SK-N-SH (cell line): Measurements from ENCODE around the gene SLCO3A1. TPM values are rescaled to one million over a fixed set of nuclear protein-coding genes. Genes with fewer than 3 reads are reported as not detected.

ENCODE experiments used
- CTCF ChIA-PET: fragments of 300-600, 350-600 bp; formaldehyde crosslinking; extraction: SDS; loops from one replicate; lab custom pipeline; 2021; lab: Yijun Ruan, JAX
- POLR2A ChIA-PET: fragments of 350-600 bp; sonication (Branson Sonifier 250); formaldehyde crosslinking; extraction: SDS; loops from one replicate; lab custom pipeline; 2020; ENCODE audit warnings: antibody characterized with exemption, inconsistent platforms; lab: Yijun Ruan, JAX
- DNase-seq: peaks from one replicate; pipeline ENCODE4 v3.0.0; 2012
- H2AFZ ChIP-seq: fragments of 200-600 bp; sonication (generic); 2 replicates; pipeline ENCODE4 v1.8.1; 2016; ENCODE audit warnings: antibody characterized with exemption, mild to moderate bottlenecking, low read depth
- H3F3A ChIP-seq: fragments of 200-600 bp; sonication (generic); replicated peaks from 2 replicates; pipeline ENCODE3; 2016; ENCODE audit warnings: antibody characterized with exemption, mild to moderate bottlenecking; ENCODE audit not compliant: insufficient read depth
- H3K27ac ChIP-seq, 2 experiments: fragments of 200-500 bp in 1 of 2; fragments of 200-600 bp in 1 of 2; sonication (Bioruptor generic) in 1 of 2; sonication (generic), shearing (Covaris generic) in 1 of 2; 2 replicates each; pipeline versions ENCODE4 v1.5.1 to v1.6.1; 2014 to 2016; ENCODE audit warnings: low read depth in 2 of 2, inconsistent platforms in 1 of 2, low read length in 1 of 2, mild to moderate bottlenecking in 1 of 2, mixed read lengths in 1 of 2
- H3K27me3 ChIP-seq: fragments of 200-600 bp; sonication (generic), shearing (Covaris generic); 2 replicates; pipeline ENCODE4 v1.6.1; 2016; ENCODE audit warnings: mixed run types; ENCODE audit not compliant: insufficient read depth
- H3K36me3 ChIP-seq, 2 experiments: fragments of 200-500 bp in 1 of 2; fragments of 200-600 bp in 1 of 2; sonication (Bioruptor generic) in 1 of 2; sonication (generic) in 1 of 2; replicated peaks in 1 of 2; 2 replicates each; pipeline versions ENCODE3 to v1.5.1; 2014 to 2016; ENCODE audit warnings: low read length in 1 of 2, mild to moderate bottlenecking in 1 of 2; ENCODE audit not compliant: insufficient read depth in 2 of 2, control insufficient read depth in 1 of 2
- H3K4me1 ChIP-seq, 2 experiments: fragments of 200-500 bp in 1 of 2; fragments of 200-600 bp in 1 of 2; sonication (Bioruptor generic) in 1 of 2; sonication (generic), shearing (Covaris generic) in 1 of 2; 2 replicates each; pipeline versions ENCODE4 v1.5.1 to v1.6.1; 2014 to 2016; ENCODE audit warnings: low read depth in 1 of 2, low read length in 1 of 2, mixed run types in 1 of 2; ENCODE audit not compliant: insufficient read depth in 2 of 2, control insufficient read depth in 1 of 2
- H3K4me2 ChIP-seq: fragments of 200-600 bp; sonication (generic), shearing (Covaris generic); 2 replicates; pipeline ENCODE4 v1.6.1; 2017; ENCODE audit warnings: mixed run types
- H3K4me3 ChIP-seq, 2 experiments: fragments of 200-500 bp in 1 of 2; fragments of 200-600 bp in 1 of 2; sonication (Bioruptor generic) in 1 of 2; sonication (generic), shearing (Covaris generic) in 1 of 2; 2 replicates each; pipeline versions ENCODE4 v1.5.1 to v1.8.1; 2014 to 2016; ENCODE audit warnings: low read depth in 2 of 2, inconsistent platforms in 1 of 2, low read length in 1 of 2, mild to moderate bottlenecking in 1 of 2, mixed read lengths in 1 of 2, moderate library complexity in 1 of 2
- H3K79me2 ChIP-seq: fragments of 200-600 bp; sonication (generic); 2 replicates; pipeline ENCODE4 v1.8.1; 2017; ENCODE audit warnings: mild to moderate bottlenecking; ENCODE audit not compliant: insufficient read depth
- H3K9ac ChIP-seq: fragments of 200-600 bp; sonication (generic); 2 replicates; pipeline ENCODE4 v1.6.1; 2017; ENCODE audit warnings: mixed run types
- H3K9me2 ChIP-seq: fragments of 200-600 bp; sonication (generic); 2 replicates; pipeline ENCODE4 v1.6.1; 2017; ENCODE audit warnings: mixed run types
- H3K9me3 ChIP-seq: fragments of 200-600 bp; sonication (generic); 2 replicates; pipeline ENCODE4 v1.6.1; 2017; ENCODE audit warnings: mixed run types, mild to moderate bottlenecking, moderate library complexity
- H4K20me1 ChIP-seq: fragments of 200-600 bp; sonication (generic); 2 replicates; pipeline ENCODE4 v1.6.1; 2017; ENCODE audit warnings: mild to moderate bottlenecking, mixed run types; ENCODE audit not compliant: insufficient read depth
- CHD2 ChIP-seq: fragments of 150-350 bp; IDR thresholded peaks from 2 replicates; pipeline ENCODE4 v1.6.1; 2018; ENCODE audit warnings: low read length; ENCODE audit not compliant: partially characterized antibody
- EP300 ChIP-seq, 2 experiments: IDR thresholded peaks; 2 replicates each; pipeline versions ENCODE4 v1.4.0 to v1.6.1; 2012; ENCODE audit warnings: borderline replicate concordance in 1 of 2, low read depth in 1 of 2, low read length in 1 of 2
- EZH2phosphoT487 ChIP-seq: fragments of 200-600 bp; sonication (generic); IDR thresholded peaks from 2 replicates; pipeline ENCODE4 v1.6.1; 2017; ENCODE audit warnings: low read depth, mixed run types, mild to moderate bottlenecking, antibody characterized with exemption, moderate library complexity, borderline replicate concordance
- FOSL2 ChIP-seq: IDR thresholded peaks from 2 replicates; pipeline ENCODE4 v1.4.0; 2012; ENCODE audit warnings: low read depth, mild to moderate bottlenecking, moderate library complexity, borderline replicate concordance
- FOXJ3 ChIP-seq: sonication (generic); formaldehyde crosslinking; IDR thresholded peaks from 2 replicates; pipeline ENCODE4 v1.5.1; 2020; ENCODE audit warnings: mild to moderate bottlenecking, missing genetic modification reagents
- FOXM1 ChIP-seq: IDR thresholded peaks from 2 replicates; pipeline ENCODE4 v1.4.0; 2012; ENCODE audit warnings: low read depth, mild to moderate bottlenecking
- GABPA ChIP-seq: IDR thresholded peaks from 2 replicates; pipeline ENCODE4 v1.4.0; 2012; ENCODE audit warnings: low read depth, mild to moderate bottlenecking
- GATA2 ChIP-seq: sonication (generic); formaldehyde crosslinking; IDR thresholded peaks from 2 replicates; pipeline ENCODE4 v1.5.0; 2020; ENCODE audit warnings: mild to moderate bottlenecking, missing genetic modification reagents
- JUND ChIP-seq: IDR thresholded peaks from 2 replicates; pipeline ENCODE4 v1.4.0; 2012
- MEF2A ChIP-seq: IDR thresholded peaks from 2 replicates; pipeline ENCODE4 v1.4.0; 2012; ENCODE audit warnings: low read depth, borderline replicate concordance
- MXI1 ChIP-seq: IDR thresholded peaks from 2 replicates; pipeline ENCODE4 v1.6.1; 2012; ENCODE audit warnings: mild to moderate bottlenecking, low read depth, low read length, improper control_type of control experiment
- NFIC ChIP-seq: IDR thresholded peaks from 2 replicates; pipeline ENCODE4 v1.4.0; 2012; ENCODE audit warnings: borderline replicate concordance
- NRF1 ChIP-seq: IDR thresholded peaks from 2 replicates; pipeline ENCODE4 v1.6.1; 2012; ENCODE audit warnings: low read depth, mild to moderate bottlenecking, low read length
- POLR2AphosphoS5 ChIP-seq: IDR thresholded peaks from 2 replicates; pipeline ENCODE4 v1.6.1; 2012; ENCODE audit warnings: low read depth, low read length
- RAD21 ChIP-seq: IDR thresholded peaks from 2 replicates; pipeline ENCODE4 v1.6.1; 2012; ENCODE audit warnings: mild to moderate bottlenecking, low read length
- RCOR1 ChIP-seq: fragments of 150-350 bp; IDR thresholded peaks from 2 replicates; pipeline ENCODE4 v1.6.1; 2017; ENCODE audit warnings: antibody characterized with exemption, low read length
- SIN3A ChIP-seq: IDR thresholded peaks from 2 replicates; pipeline ENCODE4 v1.6.1; 2012; ENCODE audit warnings: low read depth, mild to moderate bottlenecking, low read length, moderate library complexity, borderline replicate concordance
- SMC3 ChIP-seq: IDR thresholded peaks from 2 replicates; pipeline ENCODE4 v1.6.1; 2012; ENCODE audit warnings: low read depth, low read length, improper control_type of control experiment
- TAF1 ChIP-seq: IDR thresholded peaks from 2 replicates; pipeline ENCODE4 v1.6.1; 2012; ENCODE audit warnings: low read depth, mild to moderate bottlenecking, low read length, moderate library complexity, borderline replicate concordance
- TCF12 ChIP-seq: IDR thresholded peaks from 2 replicates; pipeline ENCODE4 v1.4.0; 2012
- YY1 ChIP-seq: IDR thresholded peaks from 2 replicates; pipeline ENCODE4 v1.4.0; 2012; ENCODE audit warnings: low read depth, mild to moderate bottlenecking
- WGBS: methylation state at CpG from one replicate; pipeline ENCODE4 v1.1.6; 2017; ENCODE audit warnings: low lambda C conversion rate; 5-methylcytosine and 5-hydroxymethylcytosine counted together
- polyA plus RNA-seq, 3 experiments: library from polyadenylated mRNA; depleted of rRNA; stranded (reverse); fragments of >200 nt; gene quantifications; 2 replicates each; pipeline ENCODE4 v1.2.3, GENCODE V29; 2012
- TF ChIP-seq, protein P1 (sequence below): fragments of 150-350 bp; IDR thresholded peaks from 2 replicates; pipeline ENCODE4 v1.6.1; 2016; ENCODE audit warnings: mild to moderate bottlenecking, low read depth, low read length
- TF ChIP-seq, protein P2 (sequence below): IDR thresholded peaks from 2 replicates; pipeline ENCODE4 v1.4.0; 2012; ENCODE audit warnings: low read depth, borderline replicate concordance
- TF ChIP-seq, protein P3 (sequence below): IDR thresholded peaks from 2 replicates; pipeline ENCODE4 v1.4.0; 2012; ENCODE audit warnings: low read depth
- TF ChIP-seq, protein P4 (sequence below): IDR thresholded peaks from 2 replicates; pipeline ENCODE4 v1.4.0; 2012; ENCODE audit warnings: low read depth, borderline replicate concordance

SLCO3A1 gene
- polyA plus RNA-seq, 1 of the 3 experiments (the other 2 are of a cell fraction): 19.7 TPM

DNA sequence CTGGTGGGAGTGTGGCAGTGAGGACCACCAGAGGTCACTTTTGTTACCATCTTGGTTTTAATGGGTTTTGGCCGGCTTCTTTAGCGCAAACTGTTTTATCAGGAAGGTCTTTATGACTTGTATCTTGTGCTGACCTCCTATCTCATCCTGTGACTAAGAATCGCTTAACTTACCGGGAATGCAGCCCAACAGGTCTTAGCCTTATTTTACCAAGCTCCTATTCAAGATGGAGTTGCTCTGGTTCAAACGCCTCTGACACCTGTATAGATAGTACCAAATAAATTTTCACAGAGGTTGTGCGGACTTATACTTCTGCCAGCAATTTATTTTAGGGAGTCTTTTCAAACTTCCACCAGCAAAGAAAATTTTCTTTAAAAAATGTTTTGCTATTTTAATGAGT, 13.6 kb upstream of the SLCO3A1 start:
- Histone ChIP-seq H3K9ac (no peak overlapping the region), H3K9me2 (no peaks in the 10 kb centered on the region), H2AFZ (no peak overlapping the region), H3K27ac (no peak overlapping the region), H3K36me3 (no peaks in the 10 kb centered on the region), H3K27me3 (no peaks in the 10 kb centered on the region), H4K20me1 (no peaks in the 10 kb centered on the region), H3K9me3 (no peaks in the 10 kb centered on the region), H3K79me2 (no peaks in the 10 kb centered on the region), H3K4me3 (no peak overlapping the region), H3F3A (no peaks in the 10 kb centered on the region), H3K4me1 (no peaks in the 10 kb centered on the region), H3K4me2 (no peak overlapping the region)
- WGBS: 62% methylated on average over 6 of the region's 6 CpGs
- TF ChIP-seq NFIC (no peak), TAF1 (no peak), YY1 (no peak), FOXJ3 (CRISPR knock-in tag) (no peak), POLR2AphosphoS5 (no peak), NRF1 (no peak), EZH2phosphoT487 (no peak), SMC3 (no peak), RCOR1 (no peak), TCF12 (no peak), FOXM1 (no peak), MEF2A (no peak), MXI1 (no peak), SIN3A (no peak), FOSL2 (no peak), JUND (no peak), GATA2 (CRISPR knock-in tag) (no peak), RAD21 (no peak)
- TF ChIP-seq, protein P1, sequence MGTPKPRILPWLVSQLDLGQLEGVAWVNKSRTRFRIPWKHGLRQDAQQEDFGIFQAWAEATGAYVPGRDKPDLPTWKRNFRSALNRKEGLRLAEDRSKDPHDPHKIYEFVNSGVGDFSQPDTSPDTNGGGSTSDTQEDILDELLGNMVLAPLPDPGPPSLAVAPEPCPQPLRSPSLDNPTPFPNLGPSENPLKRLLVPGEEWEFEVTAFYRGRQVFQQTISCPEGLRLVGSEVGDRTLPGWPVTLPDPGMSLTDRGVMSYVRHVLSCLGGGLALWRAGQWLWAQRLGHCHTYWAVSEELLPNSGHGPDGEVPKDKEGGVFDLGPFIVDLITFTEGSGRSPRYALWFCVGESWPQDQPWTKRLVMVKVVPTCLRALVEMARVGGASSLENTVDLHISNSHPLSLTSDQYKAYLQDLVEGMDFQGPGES: no peak
- TF ChIP-seq, protein P2, sequence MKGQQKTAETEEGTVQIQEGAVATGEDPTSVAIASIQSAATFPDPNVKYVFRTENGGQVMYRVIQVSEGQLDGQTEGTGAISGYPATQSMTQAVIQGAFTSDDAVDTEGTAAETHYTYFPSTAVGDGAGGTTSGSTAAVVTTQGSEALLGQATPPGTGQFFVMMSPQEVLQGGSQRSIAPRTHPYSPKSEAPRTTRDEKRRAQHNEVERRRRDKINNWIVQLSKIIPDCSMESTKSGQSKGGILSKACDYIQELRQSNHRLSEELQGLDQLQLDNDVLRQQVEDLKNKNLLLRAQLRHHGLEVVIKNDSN: no peak
- ChIA-PET POLR2A (no interaction called here), CTCF (interaction anchor here (0.6 kb wide), 1 partner anchor 160 kb away, joined by 3 read pairs; no protein-coding TSS in a partner anchor)
- DNase-seq: no peak

DNA sequence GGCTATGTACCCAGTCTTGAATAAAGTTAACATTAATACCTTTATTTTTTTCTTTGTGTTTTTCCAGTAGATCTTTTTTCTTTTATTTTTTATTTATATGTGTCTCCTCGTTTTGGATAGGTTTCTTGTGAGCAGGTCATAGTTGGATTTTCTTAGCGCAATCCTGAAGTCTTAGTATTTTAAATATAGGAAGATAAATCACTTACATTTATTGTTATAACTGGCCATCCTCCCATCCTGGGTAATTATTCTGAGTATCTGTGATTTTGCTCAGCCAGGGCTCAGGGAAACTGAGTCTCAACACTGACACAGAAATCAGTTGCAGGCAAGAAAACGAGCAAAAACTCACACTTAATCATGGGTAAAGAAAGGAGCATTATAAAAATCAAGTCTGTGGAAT, 11.6 kb upstream of the SLCO3A1 start:
- no peak for TF ChIP-seq FOXM1
- TF ChIP-seq, protein P3, sequence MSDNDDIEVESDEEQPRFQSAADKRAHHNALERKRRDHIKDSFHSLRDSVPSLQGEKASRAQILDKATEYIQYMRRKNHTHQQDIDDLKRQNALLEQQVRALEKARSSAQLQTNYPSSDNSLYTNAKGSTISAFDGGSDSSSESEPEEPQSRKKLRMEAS: no peak
- TF ChIP-seq JUND: no peak
- TF ChIP-seq EZH2phosphoT487: no peak
- TF ChIP-seq RAD21: no peak
- TF ChIP-seq FOSL2: no peak
- no peak for TF ChIP-seq EP300 (IDR thresholded peaks at IDR 0.05; ENCODE audit: borderline replicate concordance in 1 of 2, low read depth in 1 of 2, low read length in 1 of 2)
- no peak for TF ChIP-seq GATA2 (CRISPR knock-in tag)
- TF ChIP-seq NFIC: no peak
- TF ChIP-seq, protein P4, sequence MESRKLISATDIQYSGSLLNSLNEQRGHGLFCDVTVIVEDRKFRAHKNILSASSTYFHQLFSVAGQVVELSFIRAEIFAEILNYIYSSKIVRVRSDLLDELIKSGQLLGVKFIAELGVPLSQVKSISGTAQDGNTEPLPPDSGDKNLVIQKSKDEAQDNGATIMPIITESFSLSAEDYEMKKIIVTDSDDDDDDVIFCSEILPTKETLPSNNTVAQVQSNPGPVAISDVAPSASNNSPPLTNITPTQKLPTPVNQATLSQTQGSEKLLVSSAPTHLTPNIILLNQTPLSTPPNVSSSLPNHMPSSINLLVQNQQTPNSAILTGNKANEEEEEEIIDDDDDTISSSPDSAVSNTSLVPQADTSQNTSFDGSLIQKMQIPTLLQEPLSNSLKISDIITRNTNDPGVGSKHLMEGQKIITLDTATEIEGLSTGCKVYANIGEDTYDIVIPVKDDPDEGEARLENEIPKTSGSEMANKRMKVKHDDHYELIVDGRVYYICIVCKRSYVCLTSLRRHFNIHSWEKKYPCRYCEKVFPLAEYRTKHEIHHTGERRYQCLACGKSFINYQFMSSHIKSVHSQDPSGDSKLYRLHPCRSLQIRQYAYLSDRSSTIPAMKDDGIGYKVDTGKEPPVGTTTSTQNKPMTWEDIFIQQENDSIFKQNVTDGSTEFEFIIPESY: no peak
- no peak for TF ChIP-seq GABPA
- no peak for TF ChIP-seq NRF1
- no peak for TF ChIP-seq CHD2
- H3K27ac ChIP-seq: no peak overlapping the region
- 46% methylated on average over 3 of the region's 3 CpGs for WGBS
- no peak overlapping the region for H3K4me2 ChIP-seq
- H2AFZ ChIP-seq: no peak overlapping the region
- no peaks in the 10 kb centered on the region for H3K4me1 ChIP-seq
- ChIA-PET CTCF (no interaction called here), POLR2A (no interaction called here)
- H4K20me1 ChIP-seq: no peaks in the 10 kb centered on the region
- H3K79me2 ChIP-seq: no peaks in the 10 kb centered on the region
- no peak for DNase-seq
- no peak overlapping the region for H3K9ac ChIP-seq
- no peaks in the 10 kb centered on the region for H3K36me3 ChIP-seq
- no peaks in the 10 kb centered on the region for H3K9me3 ChIP-seq
- H3F3A ChIP-seq: no peaks in the 10 kb centered on the region
- no peak overlapping the region for H3K4me3 ChIP-seq
- H3K27me3 ChIP-seq: no peaks in the 10 kb centered on the region
- H3K9me2 ChIP-seq: no peaks in the 10 kb centered on the region
